ENCODE measurements around the gene B4GALNT3. TPM values are rescaled to one million over a fixed set of nuclear protein-coding genes. Genes with fewer than 3 reads are reported as not detected.

Gene B4GALNT3
- total RNA-seq, 2 donors from 2014 or later: 19.3 to 29.0 TPM

DNA sequence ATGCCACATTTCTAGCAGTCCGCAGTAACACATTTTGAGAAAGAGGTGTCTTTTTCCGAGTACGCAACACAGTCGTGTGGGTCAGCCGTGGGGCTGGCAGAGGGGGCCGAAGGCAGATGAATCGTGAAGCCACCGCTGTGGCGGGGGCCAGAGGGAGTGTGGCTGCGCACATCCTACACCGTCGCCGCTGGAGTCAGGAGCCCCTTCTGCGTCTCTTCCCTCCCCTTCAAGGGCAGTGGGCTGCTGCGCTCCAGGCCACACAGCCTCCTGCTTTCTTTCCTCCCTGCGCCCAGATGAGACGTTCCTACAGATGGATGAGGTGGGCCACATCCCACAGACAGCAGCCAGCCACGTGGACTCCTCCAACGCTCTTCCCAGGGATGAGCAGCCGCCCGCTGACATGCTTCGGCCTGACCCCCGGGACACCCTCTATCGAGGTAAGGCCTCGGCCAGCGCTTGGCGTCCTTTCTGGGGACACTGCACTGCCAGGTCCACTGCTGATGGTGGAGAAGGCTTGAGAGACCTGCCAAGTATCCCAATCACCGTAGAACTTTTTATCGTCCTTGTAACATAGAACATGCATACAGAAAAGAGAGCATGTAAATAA, 89.8 kb downstream of the B4GALNT3 start:
- no peak for DNase-seq (ENCODE audit: low spot score)
- H3K4me1 ChIP-seq: peaks cover 0 to 56% of the 10 kb centered on the region in 2 donors
- peaks cover 4% of the 10 kb centered on the region for H3K36me3 ChIP-seq
- no peaks in the 10 kb centered on the region for H3K9me3 ChIP-seq
- TF ChIP-seq, protein P1, sequence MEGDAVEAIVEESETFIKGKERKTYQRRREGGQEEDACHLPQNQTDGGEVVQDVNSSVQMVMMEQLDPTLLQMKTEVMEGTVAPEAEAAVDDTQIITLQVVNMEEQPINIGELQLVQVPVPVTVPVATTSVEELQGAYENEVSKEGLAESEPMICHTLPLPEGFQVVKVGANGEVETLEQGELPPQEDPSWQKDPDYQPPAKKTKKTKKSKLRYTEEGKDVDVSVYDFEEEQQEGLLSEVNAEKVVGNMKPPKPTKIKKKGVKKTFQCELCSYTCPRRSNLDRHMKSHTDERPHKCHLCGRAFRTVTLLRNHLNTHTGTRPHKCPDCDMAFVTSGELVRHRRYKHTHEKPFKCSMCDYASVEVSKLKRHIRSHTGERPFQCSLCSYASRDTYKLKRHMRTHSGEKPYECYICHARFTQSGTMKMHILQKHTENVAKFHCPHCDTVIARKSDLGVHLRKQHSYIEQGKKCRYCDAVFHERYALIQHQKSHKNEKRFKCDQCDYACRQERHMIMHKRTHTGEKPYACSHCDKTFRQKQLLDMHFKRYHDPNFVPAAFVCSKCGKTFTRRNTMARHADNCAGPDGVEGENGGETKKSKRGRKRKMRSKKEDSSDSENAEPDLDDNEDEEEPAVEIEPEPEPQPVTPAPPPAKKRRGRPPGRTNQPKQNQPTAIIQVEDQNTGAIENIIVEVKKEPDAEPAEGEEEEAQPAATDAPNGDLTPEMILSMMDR (IDR thresholded peaks at IDR 0.05): no peak
- no peak overlapping the region for H3K4me3 ChIP-seq
- peak overlapping the region; percentile 80 to 86 for H3K27ac ChIP-seq
- H3K27me3 ChIP-seq: no peaks in the 10 kb centered on the region

DNA sequence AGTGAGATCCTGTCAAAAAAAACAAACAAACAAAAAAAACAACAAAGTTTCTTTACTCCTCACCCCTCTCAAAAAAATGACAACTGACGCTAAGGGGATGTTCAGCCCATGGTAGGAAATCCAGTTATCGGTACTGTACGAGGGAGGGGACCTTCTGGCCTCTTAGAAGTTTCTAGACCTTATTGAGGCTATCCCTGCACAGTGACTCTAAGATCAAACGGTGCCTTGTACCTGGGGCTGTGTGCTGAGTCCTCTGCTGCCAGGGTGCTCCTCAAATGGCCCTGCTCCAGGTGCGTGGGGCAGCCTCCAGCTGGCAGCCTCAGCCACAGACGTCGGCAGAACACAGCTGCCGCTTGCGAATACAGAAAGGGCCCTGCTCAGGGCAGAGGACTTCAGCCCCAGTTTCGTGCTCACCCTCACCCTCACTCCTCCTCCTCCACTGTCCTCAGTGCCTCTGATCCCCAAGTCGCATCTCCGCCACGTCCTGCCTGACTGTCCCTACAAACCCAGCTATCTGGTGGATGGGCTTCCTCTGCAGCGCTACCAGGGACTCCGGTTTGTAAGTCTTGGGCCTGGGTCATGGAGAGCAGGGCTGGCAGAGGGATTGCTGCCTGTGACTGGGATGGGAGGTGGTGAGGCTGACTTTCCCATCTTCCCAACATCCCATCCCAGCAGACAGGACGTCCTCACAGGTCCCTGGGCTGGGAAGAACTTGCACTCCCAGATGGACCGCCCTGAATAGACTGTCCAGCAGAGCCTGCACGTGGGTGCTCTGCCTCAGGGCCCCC, 90.9 kb downstream of the B4GALNT3 start:
- Histone ChIP-seq H3K9me3 (no peaks in the 10 kb centered on the region), H3K4me1 (peaks cover 0 to 56% of the 10 kb centered on the region in 2 donors), H3K27me3 (no peaks in the 10 kb centered on the region), H3K36me3 (peaks cover 4% of the 10 kb centered on the region), H3K4me3 (no peak overlapping the region), H3K27ac (peak overlapping the region; percentile 80 to 86)
- DNase-seq (ENCODE audit: low spot score): no peak
- TF ChIP-seq, protein P1 (IDR thresholded peaks at IDR 0.05): no peak

DNA sequence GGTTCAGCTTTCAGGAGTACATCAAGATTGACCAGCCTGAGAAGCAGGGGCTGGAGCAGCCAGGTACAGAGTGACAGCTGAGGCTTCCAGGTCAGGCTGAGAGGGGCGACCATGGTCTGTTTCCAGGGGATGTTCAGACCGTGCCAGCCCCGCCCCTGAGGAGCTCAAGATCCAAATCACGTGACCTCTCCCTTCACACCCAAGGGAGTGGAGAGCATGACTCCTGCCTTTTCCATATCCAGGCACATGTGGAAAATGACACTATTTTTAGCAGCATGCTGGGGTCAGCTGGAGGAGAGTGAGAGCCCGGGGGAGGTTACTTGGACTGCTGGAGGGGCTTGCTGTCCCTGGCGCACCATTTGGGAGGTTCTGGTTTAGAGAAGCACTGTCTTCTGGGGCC, 92.7 kb downstream of the B4GALNT3 start:
- Histone ChIP-seq H3K27me3 (no peaks in the 10 kb centered on the region), H3K9me3 (no peaks in the 10 kb centered on the region), H3K36me3 (no peaks in the 10 kb centered on the region), H3K4me1 (peaks cover 0 to 46% of the 10 kb centered on the region in 2 donors), H3K4me3 (no peak overlapping the region), H3K27ac (peak overlapping the region; percentile 80 to 86)
- DNase-seq (ENCODE audit: low spot score): no peak
- TF ChIP-seq, protein P1 (IDR thresholded peaks at IDR 0.05): no peak

DNA sequence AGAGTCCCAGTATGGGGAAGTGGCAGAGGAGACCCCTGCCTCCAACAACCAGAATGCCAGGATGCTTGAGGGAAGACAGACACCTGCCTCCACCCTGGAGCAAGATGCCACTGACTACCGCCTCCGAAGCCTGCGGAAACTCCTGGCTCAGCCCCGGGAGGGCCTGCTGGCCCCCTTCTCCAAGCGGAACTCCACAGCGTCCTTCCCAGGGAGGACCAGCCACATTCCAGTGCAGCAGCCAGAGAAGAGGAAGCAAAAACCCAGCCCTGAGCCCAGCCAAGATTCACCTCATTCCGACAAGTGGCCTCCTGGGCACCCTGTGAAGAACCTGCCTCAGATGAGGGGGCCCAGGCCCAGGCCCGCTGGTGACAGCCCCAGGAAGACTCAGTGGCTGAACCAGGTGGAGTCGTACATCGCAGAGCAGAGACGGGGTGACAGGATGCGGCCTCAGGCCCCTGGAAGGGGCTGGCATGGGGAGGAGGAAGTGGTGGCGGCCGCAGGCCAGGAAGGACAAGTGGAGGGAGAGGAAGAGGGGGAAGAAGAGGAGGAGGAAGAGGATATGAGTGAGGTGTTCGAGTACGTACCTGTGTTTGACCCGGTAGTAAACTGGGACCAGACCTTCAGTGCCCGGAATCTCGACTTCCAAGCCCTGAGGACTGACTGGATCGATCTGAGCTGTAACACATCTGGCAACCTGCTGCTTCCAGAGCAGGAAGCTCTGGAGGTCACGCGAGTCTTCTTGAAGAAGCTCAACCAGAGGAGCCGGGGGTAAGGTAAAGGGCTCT, 93.7 kb downstream of the B4GALNT3 start:
- Histone ChIP-seq H3K4me3 (no peak overlapping the region), H3K36me3 (peaks cover 1% of the 10 kb centered on the region), H3K9me3 (no peaks in the 10 kb centered on the region), H3K27ac (peak overlapping the region; percentile 80 to 86), H3K27me3 (no peaks in the 10 kb centered on the region), H3K4me1 (peaks cover 0 to 46% of the 10 kb centered on the region in 2 donors)
- no peak for DNase-seq (ENCODE audit: low spot score)
- TF ChIP-seq, protein P1 (IDR thresholded peaks at IDR 0.05): no peak

GRCh38 chr12:554001-554285, 94.2 kb downstream of the B4GALNT3 start:
- H3K27ac ChIP-seq: peak overlapping the region; percentile 80 to 86
- TF ChIP-seq, protein P1 (IDR thresholded peaks at IDR 0.05): no peak
- H3K4me1 ChIP-seq: peaks cover 0 to 46% of the 10 kb centered on the region in 2 donors
- H3K36me3 ChIP-seq: peaks cover 5% of the 10 kb centered on the region
- DNase-seq (ENCODE audit: low spot score): no peak
- H3K9me3 ChIP-seq: no peaks in the 10 kb centered on the region
- H3K4me3 ChIP-seq: no peak overlapping the region
- no peaks in the 10 kb centered on the region for H3K27me3 ChIP-seq

All from right atrium auricular region (tissue), 2 donors.